RWPE2 (cell line): ENCODE results near the gene SEMA4C.

ENCODE experiments used
- ATAC-seq: fragments of 200-7000 bp; cut with Tn5 transposase; 3 replicates; pipeline ENCODE4 v1.9.1; 2021; ENCODE audit warnings: low read depth
- DNase-seq: peaks from one replicate; pipeline ENCODE4 v3.0.0-alpha.2; 2020; ENCODE audit warnings: low spot score
- H3K27ac ChIP-seq: fragments of 450-650 bp; 2 replicates; pipeline ENCODE4 v1.5.1; 2017; ENCODE audit warnings: mild to moderate bottlenecking; ENCODE audit not compliant: poor library complexity, severe bottlenecking
- H3K27me3 ChIP-seq: fragments of 250-450 bp; sonication (Bioruptor Pico); 2 replicates; pipeline ENCODE4 v1.5.1; 2021; ENCODE audit warnings: mild to moderate bottlenecking, moderate library complexity; ENCODE audit not compliant: insufficient read depth, poor library complexity, severe bottlenecking
- H3K36me3 ChIP-seq: fragments of 250-450 bp; sonication (Bioruptor Pico); 2 replicates; pipeline ENCODE4 v1.5.1; 2020; ENCODE audit warnings: low read depth, mild to moderate bottlenecking, moderate library complexity
- H3K4me1 ChIP-seq: fragments of 250-450 bp; sonication (Bioruptor Pico); 2 replicates; pipeline ENCODE4 v1.5.1; 2021; ENCODE audit warnings: mild to moderate bottlenecking, moderate library complexity; ENCODE audit not compliant: insufficient read depth, poor library complexity, severe bottlenecking
- H3K4me3 ChIP-seq: fragments of 250-450 bp; sonication (Bioruptor Pico); 2 replicates; pipeline ENCODE4 v1.5.1; 2021; ENCODE audit warnings: mild to moderate bottlenecking, moderate library complexity; ENCODE audit not compliant: severe bottlenecking
- H3K9me3 ChIP-seq: fragments of 250-450 bp; sonication (Bioruptor Pico); 2 replicates; pipeline ENCODE4 v1.5.1; 2021; ENCODE audit warnings: mild to moderate bottlenecking, moderate library complexity; ENCODE audit not compliant: severe bottlenecking
- TF ChIP-seq, protein P1 (sequence below): fragments of 450-650 bp; IDR thresholded peaks from one replicate; pipeline ENCODE4 v1.5.1; 2017; ENCODE audit warnings: mild to moderate bottlenecking, moderate library complexity; ENCODE audit not compliant: poor library complexity, severe bottlenecking

The SEMA4C gene

DNA sequence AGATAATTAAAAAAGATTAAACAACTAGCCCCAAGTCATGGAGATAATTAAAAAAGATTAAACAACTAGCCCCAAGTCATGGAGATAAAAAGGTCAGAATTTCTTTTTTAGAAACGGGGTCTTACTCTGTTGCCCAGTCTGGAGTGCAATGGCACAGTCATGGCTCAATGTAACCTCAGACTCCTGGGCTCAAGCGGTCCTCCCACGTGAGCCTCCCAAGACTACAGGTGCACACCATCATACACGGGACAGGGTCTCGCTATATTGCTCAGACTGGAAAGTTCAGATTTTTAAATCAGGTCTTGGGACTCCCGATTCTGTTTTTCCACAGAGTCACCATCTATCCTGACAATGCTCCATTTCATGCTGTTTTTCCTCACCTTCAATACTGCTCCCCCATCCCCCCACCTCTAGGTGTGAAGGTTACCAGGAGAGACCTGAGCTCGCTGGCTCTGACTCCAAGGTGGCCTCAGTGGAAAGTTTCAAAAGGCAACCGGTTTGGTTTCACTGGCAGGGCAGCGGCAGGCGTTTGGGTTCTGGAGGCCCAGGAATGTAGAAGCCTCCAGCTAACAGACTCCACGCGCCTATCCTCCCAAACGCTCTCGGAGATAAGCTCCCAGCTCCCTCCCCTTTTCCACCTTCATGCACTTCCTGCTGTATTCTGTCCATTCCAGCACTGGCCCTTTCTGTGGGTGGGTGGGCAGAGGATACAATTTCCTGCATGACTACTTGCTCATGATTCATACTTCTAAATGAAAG, 2.9 kb upstream of the SEMA4C start:
- ATAC-seq (no peak), DNase-seq (no peak)
- Histone ChIP-seq H3K27ac (no peak overlapping the region), H3K4me1 (peaks cover 18% of the 10 kb centered on the region), H3K9me3 (no peaks in the 10 kb centered on the region), H3K36me3 (no peaks in the 10 kb centered on the region), H3K27me3 (no peaks in the 10 kb centered on the region), H3K4me3 (no peak overlapping the region)
- TF ChIP-seq, protein P1, sequence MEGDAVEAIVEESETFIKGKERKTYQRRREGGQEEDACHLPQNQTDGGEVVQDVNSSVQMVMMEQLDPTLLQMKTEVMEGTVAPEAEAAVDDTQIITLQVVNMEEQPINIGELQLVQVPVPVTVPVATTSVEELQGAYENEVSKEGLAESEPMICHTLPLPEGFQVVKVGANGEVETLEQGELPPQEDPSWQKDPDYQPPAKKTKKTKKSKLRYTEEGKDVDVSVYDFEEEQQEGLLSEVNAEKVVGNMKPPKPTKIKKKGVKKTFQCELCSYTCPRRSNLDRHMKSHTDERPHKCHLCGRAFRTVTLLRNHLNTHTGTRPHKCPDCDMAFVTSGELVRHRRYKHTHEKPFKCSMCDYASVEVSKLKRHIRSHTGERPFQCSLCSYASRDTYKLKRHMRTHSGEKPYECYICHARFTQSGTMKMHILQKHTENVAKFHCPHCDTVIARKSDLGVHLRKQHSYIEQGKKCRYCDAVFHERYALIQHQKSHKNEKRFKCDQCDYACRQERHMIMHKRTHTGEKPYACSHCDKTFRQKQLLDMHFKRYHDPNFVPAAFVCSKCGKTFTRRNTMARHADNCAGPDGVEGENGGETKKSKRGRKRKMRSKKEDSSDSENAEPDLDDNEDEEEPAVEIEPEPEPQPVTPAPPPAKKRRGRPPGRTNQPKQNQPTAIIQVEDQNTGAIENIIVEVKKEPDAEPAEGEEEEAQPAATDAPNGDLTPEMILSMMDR = no peak

DNA sequence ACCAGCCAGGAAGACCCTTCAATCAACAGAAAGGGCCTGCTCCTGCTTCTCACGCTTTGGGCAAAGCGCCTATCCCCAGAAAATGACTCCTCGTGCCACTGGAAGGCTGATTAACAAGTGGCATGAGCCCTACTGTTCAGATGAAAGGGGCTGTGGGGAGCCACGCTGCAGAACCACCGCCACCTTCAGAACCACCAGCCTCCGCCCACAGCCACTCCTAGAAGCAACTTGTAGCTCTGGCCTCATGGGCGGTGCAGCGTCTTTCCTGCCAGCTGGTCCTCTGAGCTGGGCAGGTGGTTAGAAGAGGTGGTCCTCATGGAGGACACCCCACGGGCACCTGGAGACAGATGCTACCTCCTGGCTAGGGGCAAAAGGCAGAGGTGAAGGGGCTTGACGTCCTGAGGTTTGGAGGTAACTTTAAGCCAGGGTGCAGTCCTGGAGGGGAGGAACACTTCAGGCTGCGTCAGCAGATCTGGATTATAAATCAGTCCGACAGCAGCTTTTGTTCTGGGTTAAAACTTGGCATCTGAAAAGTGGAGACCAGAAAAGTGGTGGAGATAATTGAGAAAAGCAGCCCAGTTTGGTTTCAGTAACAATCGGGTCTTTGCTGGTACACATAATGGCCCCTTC, 861 bp upstream of the SEMA4C start:
- H3K27ac ChIP-seq = no peak overlapping the region
- peaks cover 20% of the 10 kb centered on the region for H3K36me3 ChIP-seq
- DNase-seq (no peak), ATAC-seq (no peak)
- no peaks in the 10 kb centered on the region for H3K27me3 ChIP-seq
- no peaks in the 10 kb centered on the region for H3K9me3 ChIP-seq
- peak overlapping the region; percentile 90 for H3K4me3 ChIP-seq
- peaks cover 18% of the 10 kb centered on the region for H3K4me1 ChIP-seq
- TF ChIP-seq, protein P1 = no peak

DNA sequence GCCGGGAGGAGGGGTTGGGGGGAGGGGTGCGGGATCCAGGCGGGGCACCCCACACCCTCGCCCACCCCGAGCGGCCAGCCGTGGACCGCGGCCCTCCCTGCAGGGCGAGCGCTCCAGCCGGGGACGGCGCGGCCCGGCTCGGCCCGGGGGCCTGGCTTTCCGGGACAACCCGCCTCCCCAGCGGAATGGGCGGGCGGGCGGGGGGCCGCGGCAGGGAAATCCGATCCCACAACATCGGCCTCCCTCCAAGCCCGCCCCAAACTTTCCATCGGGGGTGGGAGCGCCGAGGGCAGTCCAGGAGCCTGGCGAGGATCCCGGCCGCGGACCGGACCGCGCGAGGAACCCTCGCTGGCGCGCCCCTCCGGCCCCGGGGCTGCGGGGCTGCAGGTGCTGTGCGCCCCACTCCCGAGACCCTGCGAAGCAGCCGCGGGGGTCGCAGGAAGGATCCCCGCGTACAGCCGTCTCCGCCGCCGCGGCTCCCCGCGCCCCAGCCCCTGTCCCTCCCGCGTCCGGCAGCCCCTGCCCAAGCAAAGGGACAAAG, 529 bp downstream of the SEMA4C start:
- Histone ChIP-seq H3K36me3 (peaks cover 33% of the 10 kb centered on the region), H3K4me3 (peak overlapping the region; percentile 90), H3K27me3 (no peaks in the 10 kb centered on the region), H3K4me1 (peaks cover 18% of the 10 kb centered on the region), H3K9me3 (no peaks in the 10 kb centered on the region), H3K27ac (peak overlapping the region; percentile 78)
- ATAC-seq (peak; percentile 28), DNase-seq (no peak)
- TF ChIP-seq, protein P1 = peak; percentile 54

DNA sequence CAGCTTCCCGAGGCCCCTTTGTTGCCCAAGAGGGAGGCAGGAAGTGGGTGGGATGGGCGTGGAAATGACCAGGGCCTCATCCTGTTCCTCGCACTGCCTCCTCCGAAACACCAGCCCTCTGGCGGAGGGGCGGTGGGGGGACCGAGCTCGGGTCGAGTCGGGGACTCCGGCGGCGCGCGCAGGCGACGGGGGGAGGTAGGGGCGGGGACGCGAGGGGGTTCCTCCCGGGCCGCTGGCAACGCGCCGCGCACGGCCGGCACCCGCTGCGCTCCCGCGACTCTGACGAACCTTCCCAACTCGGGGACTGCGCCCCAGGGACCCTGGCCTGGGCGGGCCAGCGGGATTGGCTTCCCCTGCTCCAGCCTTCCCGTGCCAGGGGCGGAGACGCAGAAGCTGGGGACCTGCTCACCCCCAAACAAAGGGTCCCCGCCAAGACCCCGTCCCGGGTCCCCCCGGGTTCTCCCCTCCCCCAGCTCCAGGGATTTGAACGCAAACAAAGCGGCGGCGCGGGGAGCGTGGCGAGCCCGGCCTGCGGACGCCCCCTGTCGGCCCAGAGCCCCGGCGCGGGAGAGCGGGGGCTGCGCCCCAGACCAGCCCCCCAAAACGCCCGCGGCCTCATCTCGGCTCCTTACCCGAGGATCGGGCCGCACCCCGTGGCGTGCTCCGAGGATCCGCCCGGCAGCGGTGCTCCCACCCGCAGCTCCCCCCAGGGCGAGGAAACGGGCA, 1.2 kb downstream of the SEMA4C start:
- TF ChIP-seq, protein P1 = peak; percentile 81
- Histone ChIP-seq H3K4me1 (peaks cover 12% of the 10 kb centered on the region), H3K27me3 (no peaks in the 10 kb centered on the region), H3K9me3 (no peaks in the 10 kb centered on the region), H3K27ac (peak overlapping the region; percentile 78), H3K4me3 (peak overlapping the region; percentile 90), H3K36me3 (peaks cover 40% of the 10 kb centered on the region)
- peak; percentile 90 for DNase-seq
- ATAC-seq = peak; percentile 79
